ENCODE results near the gene CALR. TPM values are rescaled to one million over a fixed set of nuclear protein-coding genes. Genes with fewer than 3 reads are reported as not detected.
A peak's percentile ranks its signal among the peaks of the same experiment; 100 is the strongest.
"Not testable (repeated sequence)": the region's sequence is repeated elsewhere in the genome, so short reads cannot be mapped to it uniquely, and the experiment has no call there.

The CALR gene
- total RNA-seq, 2 donors from 2014 or later, result 873 to 1,303 TPM

DNA sequence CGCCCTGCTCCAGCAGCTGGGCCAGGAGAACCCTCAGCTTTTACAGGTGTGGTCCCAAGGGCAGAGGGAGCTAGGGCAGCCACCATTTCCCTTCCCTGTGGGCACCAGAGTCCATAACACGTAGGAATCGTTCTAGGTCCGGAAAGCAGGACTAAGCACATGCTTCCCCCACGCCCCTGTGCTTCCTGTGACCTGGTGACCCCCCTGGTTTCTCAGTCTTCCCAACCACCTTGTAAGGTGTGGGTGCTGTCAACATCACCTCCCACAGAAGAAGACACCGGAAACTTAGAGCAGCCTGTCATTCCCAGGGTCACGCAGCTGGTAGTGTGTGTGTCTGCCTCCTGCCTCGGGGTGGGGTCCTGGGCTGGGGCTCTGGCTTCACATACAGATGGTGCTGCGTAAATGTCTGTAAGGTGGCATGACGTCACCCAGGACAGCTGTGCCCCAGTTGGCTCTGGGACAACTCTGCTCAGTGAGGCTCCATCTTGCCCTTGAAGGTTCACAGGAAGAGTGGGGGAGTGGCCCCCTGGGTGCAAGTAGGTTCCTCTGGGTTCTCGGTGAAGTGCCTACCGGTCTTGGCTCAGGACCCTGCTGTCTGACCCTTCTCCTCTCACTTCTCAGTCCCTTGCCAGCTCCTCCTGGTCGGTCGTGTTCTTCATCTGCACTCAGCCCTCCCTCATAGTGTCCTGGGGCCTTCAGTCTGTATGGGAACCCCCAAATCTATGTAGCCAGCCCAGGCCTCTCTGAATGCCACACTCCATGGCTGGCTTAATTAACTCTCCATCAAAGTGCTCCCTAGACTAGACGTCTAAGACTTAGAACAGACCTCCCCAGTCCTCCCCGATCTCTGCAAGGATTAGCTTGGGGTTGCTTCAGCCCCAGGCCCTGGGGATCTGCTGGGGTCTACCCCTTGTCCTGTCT, 11.2 kb downstream of the CALR start:
- no peak overlapping the region for H3K9ac ChIP-seq (ENCODE audit: extremely low read depth, low read length, poor library complexity, severe bottlenecking)

DNA sequence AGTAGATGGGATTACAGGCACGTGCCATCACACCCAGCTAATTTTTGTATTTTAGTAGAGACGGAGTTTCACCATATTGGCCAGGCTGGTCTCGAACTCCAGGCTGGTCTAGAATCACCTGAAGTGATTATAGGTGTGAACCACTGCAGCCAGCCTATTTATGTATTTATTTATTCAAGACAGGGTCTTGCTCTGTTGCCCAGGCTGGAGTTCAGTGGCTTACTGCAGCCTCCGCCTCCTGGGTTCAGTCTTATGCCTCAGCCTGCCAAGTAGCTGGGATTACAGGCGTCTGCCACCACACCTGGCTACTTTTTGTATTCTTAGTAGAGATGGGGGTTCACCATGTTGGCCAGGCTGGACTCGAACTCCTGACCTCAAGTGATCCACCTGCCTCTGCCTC, 13.6 kb downstream of the CALR start:
- H3K27ac ChIP-seq (ENCODE audit: low read depth, low read length); DNase-seq; H3K27ac Mint-ChIP-seq; H3K27me3 Mint-ChIP-seq (ENCODE audit: insufficient read depth); H3K9me3 Mint-ChIP-seq; H3K9me3 ChIP-seq (ENCODE audit: control insufficient read depth, low read length); H3K4me1 ChIP-seq (ENCODE audit: control insufficient read depth, insufficient read depth, low read length); H3K4me3 ChIP-seq (ENCODE audit: low read length); H3K27me3 ChIP-seq (ENCODE audit: control insufficient read depth, insufficient read depth, low read length, poor library complexity, severe bottlenecking); H3K4me3 Mint-ChIP-seq; H3K9ac ChIP-seq (ENCODE audit: extremely low read depth, low read length, poor library complexity, severe bottlenecking): not testable (repeated sequence)
- H3K4me1 Mint-ChIP-seq, result peaks cover 13% of the 10 kb centered on the region
- H3K36me3 ChIP-seq (ENCODE audit: control insufficient read depth, insufficient read depth, low read length), result peaks cover 60% of the 10 kb centered on the region
- WGBS, 2 experiments (ENCODE audit: insufficient coverage in 1 of 2, insufficient read length in 1 of 2), result 94 to 97% methylated on average over 6 of the region's 6 CpGs
- peaks cover 66% of the 10 kb centered on the region for H3K36me3 Mint-ChIP-seq (ENCODE audit: low read depth)

More for the DNA sequence above, 11.2 kb downstream of the CALR start:
- H3K9me3 Mint-ChIP-seq, result no peaks in the 10 kb centered on the region
- Histone ChIP-seq H3K4me3 (ENCODE audit: low read length) (no peak overlapping the region), H3K36me3 (ENCODE audit: control insufficient read depth, insufficient read depth, low read length) (peaks cover 56% of the 10 kb centered on the region), H3K27me3 (ENCODE audit: control insufficient read depth, insufficient read depth, low read length, poor library complexity, severe bottlenecking) (no peaks in the 10 kb centered on the region), H3K27ac (ENCODE audit: low read depth, low read length) (no peak overlapping the region), H3K4me1 (ENCODE audit: control insufficient read depth, insufficient read depth, low read length) (no peaks in the 10 kb centered on the region), H3K9me3 (ENCODE audit: control insufficient read depth, low read length) (no peaks in the 10 kb centered on the region)
- WGBS, 2 experiments (ENCODE audit: insufficient coverage in 1 of 2, insufficient read length in 1 of 2), result 90 to 92% methylated on average over 14 to 16 of the region's 16 CpGs
- no peak for DNase-seq
- TF ChIP-seq CTCF (conservative IDR thresholded peaks at IDR 0.05), result no peak
- H3K36me3 Mint-ChIP-seq (ENCODE audit: low read depth), result peaks cover 61% of the 10 kb centered on the region
- H3K27ac Mint-ChIP-seq, result peak overlapping the region; percentile 74
- H3K4me1 Mint-ChIP-seq, result peaks cover 10% of the 10 kb centered on the region
- no peak overlapping the region for H3K4me3 Mint-ChIP-seq
- no peaks in the 10 kb centered on the region for H3K27me3 Mint-ChIP-seq (ENCODE audit: insufficient read depth)

DNA sequence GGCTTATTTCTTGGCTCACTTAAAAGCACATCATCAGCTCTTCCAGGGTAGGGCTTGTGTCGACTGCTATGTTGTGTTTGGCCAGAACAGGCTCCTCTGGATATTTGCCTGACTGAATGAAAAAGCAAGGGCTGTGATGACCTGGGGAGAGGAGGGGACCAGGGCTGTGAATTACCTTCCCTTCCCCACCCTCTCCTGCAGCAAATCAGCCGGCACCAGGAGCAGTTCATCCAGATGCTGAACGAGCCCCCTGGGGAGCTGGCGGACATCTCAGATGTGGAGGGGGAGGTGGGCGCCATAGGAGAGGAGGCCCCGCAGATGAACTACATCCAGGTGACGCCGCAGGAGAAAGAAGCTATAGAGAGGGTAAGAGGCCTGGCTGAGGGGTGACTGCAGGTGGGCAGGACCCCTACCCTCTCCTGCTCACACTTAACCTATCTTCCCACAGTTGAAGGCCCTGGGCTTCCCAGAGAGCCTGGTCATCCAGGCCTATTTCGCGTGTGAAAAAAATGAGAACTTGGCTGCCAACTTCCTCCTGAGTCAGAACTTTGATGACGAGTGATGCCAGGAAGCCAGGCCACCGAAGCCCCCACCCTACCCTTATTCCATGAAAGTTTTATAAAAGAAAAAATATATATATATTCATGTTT, 14.2 kb downstream of the CALR start:
- Mint-ChIP-seq H3K27me3 (ENCODE audit: insufficient read depth) (no peaks in the 10 kb centered on the region), H3K36me3 (ENCODE audit: low read depth) (peaks cover 64% of the 10 kb centered on the region), H3K4me3 (no peak overlapping the region), H3K9me3 (no peaks in the 10 kb centered on the region), H3K27ac (no peak overlapping the region), H3K4me1 (peaks cover 13% of the 10 kb centered on the region)
- Histone ChIP-seq H3K9me3 (ENCODE audit: control insufficient read depth, low read length) (no peaks in the 10 kb centered on the region), H3K9ac (ENCODE audit: extremely low read depth, low read length, poor library complexity, severe bottlenecking) (no peak overlapping the region), H3K27me3 (ENCODE audit: control insufficient read depth, insufficient read depth, low read length, poor library complexity, severe bottlenecking) (no peaks in the 10 kb centered on the region), H3K4me3 (ENCODE audit: low read length) (no peak overlapping the region), H3K4me1 (ENCODE audit: control insufficient read depth, insufficient read depth, low read length) (no peaks in the 10 kb centered on the region), H3K27ac (ENCODE audit: low read depth, low read length) (no peak overlapping the region), H3K36me3 (ENCODE audit: control insufficient read depth, insufficient read depth, low read length) (peaks cover 58% of the 10 kb centered on the region)
- 92 to 100% methylated on average over 1 to 8 of the region's 12 CpGs for whole genome bisulfite sequencing, 2 experiments (ENCODE audit: insufficient coverage in 1 of 2, insufficient read length in 1 of 2)
- no peak for TF ChIP-seq CTCF (conservative IDR thresholded peaks at IDR 0.05)
- DNase-seq, result peak; percentile 64

Data from endodermal cell (in vitro differentiated cells).